HG03159 (cell line): ENCODE data around the gene ARHGEF28.

ENCODE experiments used
- ATAC-seq: cut with Tn5 transposase; IDR thresholded peaks from one replicate; pipeline ENCODE4 v1.9.1; 2021; ENCODE audit warnings: mild to moderate bottlenecking, moderate library complexity; ENCODE audit not compliant: unreplicated experiment

ARHGEF28 gene

DNA sequence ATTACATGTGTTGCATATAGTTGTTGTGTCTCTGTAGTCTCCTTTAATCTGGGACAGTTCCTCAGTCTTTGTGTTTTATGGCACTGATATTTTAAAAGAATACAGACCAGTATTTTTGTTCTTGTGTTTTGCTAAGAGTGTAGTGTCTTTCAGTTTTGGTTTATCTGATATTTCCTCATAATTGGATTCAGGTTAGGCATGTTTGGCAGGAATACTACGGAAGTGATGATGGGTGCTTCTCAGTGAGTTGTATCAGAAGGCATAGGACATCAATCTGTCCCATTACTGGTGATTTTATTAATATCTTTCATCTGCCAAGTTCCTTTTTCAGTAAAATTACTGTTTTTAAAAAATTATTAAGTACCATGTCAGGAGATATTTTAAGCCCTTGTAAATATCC is 212.9 kb downstream of the ARHGEF28 start:
- ATAC-seq: no peak

DNA sequence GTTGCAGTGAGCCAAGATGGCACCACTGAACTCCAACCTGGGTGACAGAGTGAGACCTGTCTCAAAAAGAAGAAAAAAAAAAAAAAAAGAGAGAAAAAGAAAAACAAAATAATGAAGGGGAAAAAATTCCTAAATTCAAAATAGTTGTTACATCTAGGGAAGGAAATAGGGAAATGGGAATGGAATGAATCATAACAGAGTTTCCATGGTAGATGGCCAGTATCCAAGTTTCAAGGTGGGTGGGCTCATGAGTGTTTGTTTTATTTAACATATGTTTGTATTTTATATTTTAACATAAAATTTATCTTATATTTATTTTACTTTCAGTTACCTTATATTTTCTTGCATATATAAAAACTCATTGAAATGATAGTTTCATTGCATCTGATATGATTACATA is 215.6 kb downstream of the ARHGEF28 start:
- no peak for ATAC-seq

DNA sequence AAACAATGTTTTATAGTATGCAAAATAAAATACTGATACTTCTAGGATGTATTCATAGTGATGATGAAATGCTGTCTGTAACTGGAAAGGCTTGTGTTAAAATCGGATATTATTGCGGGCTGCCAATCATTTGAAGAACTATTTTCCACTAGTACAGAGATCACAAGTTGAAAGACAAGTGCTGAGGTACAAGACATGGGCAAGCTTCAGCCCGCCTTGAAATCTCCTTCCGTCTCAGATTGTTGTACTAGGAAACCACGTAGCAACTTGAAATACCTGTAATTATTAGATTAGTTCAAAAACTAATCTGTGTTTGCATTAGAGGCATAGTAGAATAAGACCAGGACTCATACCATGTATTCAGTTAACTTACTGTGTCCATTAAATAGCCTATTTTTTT is 218.2 kb downstream of the ARHGEF28 start:
- no peak for ATAC-seq

DNA sequence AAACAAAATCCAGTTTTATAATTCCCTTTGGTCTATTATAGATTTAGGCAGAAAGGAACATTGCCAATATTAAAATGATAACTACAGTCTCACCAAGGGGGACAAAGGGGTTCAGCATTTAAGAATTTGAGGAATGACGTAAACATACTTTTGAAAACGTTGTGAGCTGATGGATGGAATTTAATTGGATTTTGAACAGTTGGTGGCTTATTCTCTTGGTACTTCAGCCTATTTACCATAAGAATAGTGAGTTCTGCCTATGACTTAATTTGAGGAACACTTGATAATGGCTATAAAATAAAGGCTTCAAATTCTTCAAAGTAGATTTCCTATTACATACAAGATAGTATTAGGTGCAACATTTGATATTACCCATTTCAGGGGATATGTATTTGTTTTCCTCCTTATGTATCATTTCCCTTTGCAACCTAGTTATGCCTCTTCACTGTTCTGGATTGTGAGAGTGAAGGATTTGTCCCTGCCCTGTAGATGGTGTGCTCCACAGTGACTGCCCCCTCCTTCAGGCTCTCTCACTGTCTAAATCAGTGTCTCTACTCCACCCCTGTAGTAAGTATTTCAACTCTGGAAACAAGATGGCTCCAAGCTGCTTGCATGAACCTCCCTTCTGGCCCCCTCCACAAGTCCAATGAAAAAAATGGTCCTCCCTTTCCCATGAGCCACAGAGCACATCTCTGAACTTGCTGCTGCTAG is 225.6 kb downstream of the ARHGEF28 start:
- no peak for ATAC-seq

DNA sequence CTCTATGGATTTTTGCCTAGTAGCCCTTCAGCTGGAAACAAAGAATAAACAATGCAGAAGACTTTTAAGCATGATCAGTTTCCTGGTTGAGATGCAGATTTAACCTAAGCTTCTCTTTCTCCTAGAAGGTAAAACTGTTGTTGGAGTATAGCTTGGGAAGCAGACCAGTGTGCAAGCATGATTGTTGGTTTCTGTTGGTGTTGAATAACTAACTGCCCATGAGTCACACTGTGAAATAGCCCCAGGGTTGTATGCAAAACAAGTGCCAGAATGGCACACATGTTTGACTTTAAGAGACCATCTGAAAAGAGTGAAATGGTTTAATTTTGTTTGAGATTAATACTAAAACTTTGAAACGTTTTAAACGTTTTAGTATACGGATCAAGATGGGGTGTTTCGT is 227.1 kb downstream of the ARHGEF28 start:
- no peak for ATAC-seq

DNA sequence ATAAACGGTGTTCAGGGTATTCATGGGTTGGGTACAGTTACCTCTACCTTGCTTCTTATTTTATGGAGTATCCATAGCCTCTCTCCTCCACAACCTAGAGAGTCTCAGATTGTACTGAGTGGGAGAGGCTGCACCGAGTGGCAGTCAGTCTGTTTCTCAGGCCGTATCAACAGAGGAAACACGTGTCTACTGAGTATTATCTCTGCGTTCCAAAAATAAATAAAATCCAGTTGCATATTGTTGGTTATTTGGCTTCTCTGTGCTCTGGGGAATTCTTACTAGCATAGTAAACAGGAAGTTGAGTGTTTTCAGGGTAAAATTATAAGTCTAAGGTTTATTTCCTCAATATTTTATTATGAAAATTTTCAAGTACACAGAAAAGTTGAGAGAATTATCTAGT is 231.0 kb downstream of the ARHGEF28 start:
- ATAC-seq: no peak

DNA sequence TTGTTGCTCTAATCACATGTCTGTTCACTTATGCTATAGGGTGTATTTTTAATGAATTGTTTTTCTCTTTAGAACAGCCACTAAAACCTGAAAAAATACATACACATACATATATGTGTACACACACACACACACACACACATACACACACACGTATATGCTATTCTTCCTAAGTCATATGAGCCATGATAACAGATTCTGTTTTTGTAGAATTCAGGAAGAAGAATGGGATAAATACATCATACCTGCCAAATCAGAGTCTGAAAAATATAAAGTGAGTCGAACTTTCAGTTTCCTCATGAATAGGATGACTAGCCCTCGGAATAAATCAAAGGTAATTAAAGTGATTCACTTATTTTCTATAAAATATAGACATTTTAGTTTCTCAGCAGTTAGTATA is 231.4 kb downstream of the ARHGEF28 start:
- ATAC-seq: no peak

DNA sequence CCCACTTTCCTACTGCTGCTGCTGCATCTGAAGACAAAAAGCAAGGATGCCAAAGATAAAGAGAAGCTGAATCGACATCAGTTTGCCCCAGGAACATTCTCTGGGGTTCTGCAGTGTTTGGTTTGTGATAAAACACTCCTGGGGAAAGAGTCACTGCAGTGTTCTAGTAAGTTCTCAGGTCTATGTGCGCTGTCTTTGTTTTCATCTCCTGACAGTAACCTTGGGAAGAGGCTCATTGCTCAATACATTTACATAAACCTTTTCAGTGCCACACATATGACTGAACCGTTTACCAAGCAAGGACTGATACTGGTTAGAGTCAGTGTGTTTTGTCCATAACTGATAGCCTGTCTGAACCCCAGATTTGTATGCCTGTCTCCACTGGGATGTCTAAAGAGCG is 232.1 kb downstream of the ARHGEF28 start:
- ATAC-seq: no peak

DNA sequence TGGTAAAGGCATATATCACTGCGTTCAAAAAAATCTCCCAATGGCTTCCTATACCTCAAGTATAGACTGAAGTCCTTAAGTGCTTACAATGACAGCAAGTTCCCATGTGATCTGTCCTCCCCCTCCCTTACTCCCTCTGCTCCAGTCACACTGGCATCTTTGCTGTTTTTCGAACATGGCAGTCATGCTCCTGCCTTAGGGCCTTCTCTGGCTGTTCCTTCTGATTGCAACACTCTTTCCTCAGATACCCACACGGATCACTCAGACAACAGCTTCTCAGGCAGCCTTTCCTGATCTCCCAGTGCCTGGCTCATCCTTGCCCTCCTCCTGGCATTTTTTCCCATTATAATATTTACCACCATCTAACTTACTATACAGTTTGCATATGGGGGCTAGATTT is 232.8 kb downstream of the ARHGEF28 start:
- no peak for ATAC-seq

DNA sequence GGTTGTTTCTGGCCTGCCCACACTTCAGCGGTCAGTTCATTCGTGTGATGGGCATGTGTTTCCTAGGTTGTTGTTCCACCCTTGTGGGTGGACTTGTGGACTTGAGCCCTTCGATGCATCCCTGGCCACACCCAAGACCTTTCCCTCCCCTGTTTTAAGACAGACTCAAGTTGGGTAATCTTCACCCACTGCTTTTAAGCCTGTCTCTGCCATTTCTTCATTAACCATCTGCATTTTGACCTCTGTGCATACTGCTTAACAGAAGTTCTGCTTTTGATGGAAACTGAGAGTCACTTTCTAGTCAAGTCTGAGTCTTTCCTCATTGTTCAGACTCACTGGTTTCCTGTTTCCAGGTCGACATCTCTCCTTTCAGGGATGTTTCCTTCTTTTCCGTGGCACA is 233.7 kb downstream of the ARHGEF28 start:
- no peak for ATAC-seq

DNA sequence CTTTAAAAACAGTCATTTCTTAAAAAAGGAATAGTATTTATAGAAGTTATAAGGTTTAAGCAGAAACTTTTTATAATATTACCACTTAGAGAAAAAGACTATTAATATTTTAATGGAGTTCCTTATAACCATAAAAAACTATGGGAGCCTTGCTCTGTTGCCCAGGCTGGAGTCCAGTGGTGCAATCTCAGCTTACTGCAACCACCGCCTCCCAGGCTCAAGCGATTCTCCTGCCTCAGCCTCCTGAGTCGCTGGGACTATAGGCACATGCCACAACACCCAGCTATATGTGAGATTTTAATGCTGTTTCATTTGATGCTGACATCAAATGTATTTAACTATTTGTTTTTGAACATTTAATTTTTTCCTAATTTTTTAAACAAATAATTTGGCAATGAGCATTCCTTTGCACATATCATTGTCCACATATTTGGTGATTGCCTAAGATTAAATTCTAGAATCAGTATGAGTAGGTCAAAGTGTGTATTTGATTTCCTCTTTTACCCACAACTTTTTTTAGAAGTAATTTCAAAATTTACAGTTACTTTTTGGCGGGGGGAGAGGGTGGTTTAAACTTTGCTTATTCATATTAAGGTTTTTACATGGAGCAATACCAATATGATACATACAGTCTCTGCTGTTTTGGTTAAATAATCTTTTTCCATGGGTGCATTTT is 235.5 kb downstream of the ARHGEF28 start:
- no peak for ATAC-seq

DNA sequence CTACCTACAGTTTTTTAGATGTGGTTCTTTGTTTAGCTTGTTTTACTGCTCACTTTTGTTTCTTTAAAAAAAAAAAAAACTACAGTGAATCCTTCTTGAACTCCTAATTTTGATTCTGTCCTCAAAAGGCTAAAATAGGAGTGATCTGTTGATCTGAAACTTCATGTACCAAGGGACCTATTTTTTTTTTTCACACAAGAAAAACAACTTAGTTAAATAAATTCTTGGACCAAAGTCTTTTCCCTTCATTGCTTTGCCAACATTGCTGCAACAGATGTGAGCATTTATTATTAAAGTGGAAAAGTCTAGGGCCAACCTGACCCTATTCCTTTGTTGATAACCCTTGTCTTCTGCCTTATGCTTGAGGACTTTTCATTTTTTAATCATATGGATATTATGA is 236.8 kb downstream of the ARHGEF28 start:
- ATAC-seq: no peak

DNA sequence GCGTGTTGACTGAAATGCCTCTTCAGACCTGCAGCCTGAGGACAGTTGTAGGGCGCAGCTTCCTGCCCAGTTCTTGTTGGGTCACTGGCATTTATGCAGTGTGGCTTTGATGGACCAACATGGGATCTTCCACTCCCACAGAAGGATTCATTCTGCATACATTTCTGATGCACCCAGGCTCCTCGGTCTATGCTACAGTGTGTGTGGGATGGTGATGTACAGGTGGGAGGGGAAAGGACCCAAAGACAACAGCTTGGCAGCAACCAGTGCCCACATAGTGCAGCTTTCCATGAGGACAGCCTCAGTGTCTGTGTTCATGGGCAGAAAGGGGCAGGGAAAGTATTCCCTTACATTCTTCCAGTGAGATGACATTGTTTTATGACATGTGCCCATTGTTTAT is 237.9 kb downstream of the ARHGEF28 start:
- ATAC-seq: no peak

DNA sequence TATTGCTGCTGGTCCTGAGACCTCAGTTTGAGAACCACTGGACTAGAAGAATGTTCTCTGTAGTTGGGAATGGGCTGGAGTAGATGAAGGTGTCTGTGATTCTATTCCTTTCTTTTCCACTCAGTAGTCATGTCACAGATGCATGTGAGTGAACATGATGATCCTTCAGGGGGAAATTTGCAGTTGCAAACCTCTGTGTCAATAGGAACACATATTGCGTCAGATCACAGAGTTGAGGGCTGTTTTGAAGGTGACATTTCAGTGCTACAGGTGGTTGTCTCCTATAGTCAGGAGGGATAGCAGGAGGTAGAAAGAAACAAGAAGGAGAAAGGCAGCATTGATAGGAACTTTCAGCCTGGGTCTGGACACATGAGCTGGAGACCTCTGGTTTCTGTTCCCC is 239.3 kb downstream of the ARHGEF28 start:
- no peak for ATAC-seq

DNA sequence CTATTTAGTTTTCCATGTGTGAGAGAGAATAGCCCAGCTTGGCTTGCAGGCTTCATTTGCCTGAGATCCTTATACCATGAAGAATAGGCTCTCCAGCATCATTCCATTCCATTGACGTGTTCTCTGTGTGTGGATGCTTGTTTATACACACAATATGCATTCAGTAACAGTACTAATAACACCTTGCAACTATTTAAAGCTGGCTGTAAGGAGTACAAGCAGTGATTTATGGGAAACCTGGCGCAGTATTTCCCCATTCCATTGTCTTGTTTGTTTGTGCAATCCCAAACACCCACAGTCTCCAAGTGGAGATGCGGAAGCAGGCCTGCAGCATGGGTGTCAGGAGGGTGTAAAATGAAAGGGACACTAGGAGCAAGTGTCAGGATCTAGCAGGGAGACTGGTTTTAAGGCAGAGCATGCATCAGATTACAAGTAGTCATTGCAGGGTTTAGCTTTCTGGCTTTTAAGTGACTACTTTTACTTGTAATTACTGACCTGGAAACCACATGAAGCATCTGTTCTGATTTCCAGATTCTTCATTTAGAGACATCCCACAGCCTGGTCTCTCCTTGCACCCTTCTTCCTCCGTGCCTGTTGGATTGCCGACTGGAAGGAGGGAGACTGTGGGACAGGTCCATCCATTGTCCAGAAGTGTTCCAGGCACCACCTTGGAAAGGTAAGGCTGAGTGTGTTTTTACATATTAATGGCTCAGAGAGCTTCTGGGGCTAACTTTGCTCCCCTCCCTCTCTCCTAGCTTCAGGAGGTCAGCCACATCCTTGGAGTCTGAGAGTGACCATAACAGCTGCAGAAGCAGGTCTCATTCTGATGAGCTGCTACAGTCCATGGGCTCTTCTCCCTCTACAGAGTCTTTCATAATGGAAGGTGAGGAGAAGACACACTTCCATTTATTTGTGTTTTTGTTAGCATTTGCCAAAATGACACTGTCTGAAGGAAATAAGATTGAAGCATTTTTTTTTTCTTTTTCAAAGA is 241.6 kb downstream of the ARHGEF28 start:
- no peak for ATAC-seq

DNA sequence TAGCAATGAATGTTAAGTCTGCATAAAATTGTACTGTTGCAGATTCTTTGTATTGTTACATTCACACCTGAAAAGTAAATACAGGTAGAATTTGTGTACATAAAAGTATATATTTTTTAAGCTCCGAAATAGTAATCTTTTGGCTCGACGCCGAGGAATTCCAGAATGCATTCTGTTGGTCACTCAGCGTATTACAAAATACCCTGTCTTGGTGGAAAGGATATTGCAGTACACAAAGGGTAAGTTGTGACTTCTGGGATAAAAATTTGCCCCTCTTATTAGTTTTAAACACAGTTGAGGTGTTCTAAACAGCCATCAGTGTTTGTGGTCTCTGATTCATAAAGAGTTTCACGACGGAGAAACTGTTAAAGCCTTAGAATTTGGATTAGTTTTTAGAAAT is 257.6 kb downstream of the ARHGEF28 start:
- ATAC-seq: no peak

DNA sequence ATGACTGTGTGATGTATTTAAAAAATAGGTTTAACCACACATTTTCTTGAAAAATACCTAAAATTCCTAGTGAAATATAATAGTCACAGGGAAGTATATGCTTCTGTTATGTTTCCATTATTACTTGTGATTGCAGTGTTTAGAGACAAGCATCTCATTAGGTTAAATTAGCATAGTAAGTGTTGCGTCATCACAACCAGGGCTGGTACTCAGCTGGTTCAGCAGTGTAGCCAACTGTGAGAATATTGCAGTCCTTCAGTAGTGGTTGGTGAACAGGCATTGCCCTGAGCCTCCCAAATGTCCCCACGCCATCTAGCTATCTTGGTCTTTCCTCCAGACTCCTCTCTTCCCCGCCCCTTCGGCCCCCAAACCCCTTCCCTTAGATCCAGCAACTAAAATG is 261.7 kb downstream of the ARHGEF28 start:
- ATAC-seq: no peak

DNA sequence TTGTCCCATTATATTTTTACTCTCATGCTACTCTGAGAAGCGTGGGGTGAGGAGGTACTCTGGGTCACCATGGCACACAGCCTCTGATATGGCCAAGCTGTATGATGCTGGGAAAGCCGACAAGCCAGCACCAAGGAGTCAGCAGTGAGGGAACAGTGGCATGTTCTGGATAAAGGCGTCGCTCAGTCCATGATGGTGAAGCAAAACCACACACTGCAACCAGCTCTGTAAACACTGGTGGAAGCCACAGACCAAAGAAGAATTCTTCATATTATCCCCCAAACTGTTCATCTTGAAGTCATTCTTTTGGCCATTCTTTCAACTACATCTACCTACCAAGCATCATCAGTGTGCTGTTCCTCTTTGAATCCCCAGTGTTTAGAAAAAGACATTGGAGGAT is 264.6 kb downstream of the ARHGEF28 start:
- no peak for ATAC-seq

DNA sequence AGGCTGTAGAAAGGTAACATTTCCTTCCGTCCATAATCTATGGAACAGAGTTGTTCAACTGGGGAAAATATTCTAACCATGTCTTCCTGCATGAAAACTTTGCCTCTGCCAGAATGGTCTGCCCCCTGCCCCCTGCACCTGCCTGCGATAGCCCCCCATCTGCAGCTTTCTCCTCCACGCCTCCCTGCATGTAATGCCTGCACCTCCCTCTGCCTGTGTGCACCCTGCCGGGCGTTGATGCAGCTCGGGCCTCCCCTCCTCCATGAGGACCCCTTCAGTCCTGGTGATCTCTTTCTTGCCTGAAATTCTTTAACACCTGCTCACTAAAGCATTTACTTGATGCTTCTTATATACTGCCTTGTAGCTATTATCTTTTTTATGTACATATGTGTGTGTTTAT is 266.2 kb downstream of the ARHGEF28 start:
- ATAC-seq: no peak

DNA sequence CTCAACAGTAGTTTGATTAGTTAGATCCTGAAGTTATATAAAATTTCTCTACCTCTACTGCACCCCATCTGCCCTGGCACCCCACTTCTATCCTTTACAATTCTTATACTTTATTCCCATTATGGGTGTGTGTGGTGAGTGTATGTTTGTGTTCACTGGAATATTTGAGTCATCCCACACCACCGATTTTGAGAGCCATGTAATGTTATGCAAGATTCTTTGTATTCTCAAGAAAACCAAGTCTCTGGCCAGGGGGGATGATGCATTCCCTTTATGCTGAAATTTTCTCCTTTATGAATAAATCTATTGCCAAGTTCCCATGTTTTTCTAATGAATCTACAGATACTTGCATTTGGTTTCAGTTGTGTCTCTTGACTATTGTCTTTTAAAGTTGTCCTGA is 266.8 kb downstream of the ARHGEF28 start:
- ATAC-seq: no peak

DNA sequence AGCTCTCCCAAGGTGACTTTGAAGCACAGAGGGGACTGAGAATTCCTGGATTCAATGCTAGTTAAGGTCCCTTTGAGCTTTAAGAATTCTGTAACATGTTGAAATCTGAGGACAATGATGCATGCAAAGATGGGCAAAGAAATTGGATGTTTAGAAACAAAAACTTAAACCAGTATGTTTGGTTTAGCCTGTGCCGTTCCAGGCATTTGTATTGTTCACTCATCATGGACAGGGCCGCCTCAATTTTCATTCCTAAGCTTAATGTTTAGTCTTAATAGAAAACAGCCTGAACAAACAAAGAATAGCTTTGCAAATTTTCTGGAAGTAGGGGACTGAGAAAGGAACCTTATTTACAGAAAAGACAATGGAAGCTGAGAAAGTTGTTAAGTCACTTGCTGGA is 267.8 kb downstream of the ARHGEF28 start:
- no peak for ATAC-seq

DNA sequence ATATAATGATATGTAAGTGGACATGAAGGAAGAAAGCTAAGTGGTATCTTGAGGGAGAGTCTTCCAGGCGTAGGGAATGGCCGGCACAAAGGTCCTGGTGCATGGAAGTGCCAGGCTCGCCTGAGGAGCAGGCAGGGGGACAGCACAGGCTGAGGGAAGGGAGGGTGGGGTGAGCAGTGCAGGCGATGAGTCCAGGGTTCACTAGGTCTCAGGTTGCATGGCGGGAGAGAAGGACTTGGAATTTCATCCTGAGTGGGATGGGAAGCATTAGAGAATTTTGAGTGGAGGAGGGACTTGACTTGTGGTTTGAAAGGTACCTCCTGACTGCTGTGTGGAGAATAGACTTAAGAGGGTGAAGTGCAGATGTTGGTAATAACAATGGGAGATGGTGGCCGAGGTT is 268.9 kb downstream of the ARHGEF28 start:
- no peak for ATAC-seq
